Measurements from ENCODE around the gene SIGLEC1. TPM values are rescaled to one million over a fixed set of nuclear protein-coding genes. Genes with fewer than 3 reads are reported as not detected.
A peak's percentile ranks its signal among the peaks of the same experiment; 100 is the strongest.

The SIGLEC1 gene
- total RNA-seq, 1 donor = under 0.01 TPM

GRCh38 chr20:3680701-3681351 is 31.6 kb downstream of the SIGLEC1 start:
- Histone ChIP-seq H3K27ac (ENCODE audit: low read depth, low read length) (no peak overlapping the region), H3K4me1 (ENCODE audit: insufficient read depth, low read length) (peaks cover 10% of the 10 kb centered on the region), H4K20me1 (ENCODE audit: insufficient read depth, low read length) (no peaks in the 10 kb centered on the region), H3K4me2 (ENCODE audit: insufficient read depth, low read length) (peak overlapping the region; percentile 71), H3K27me3 (ENCODE audit: insufficient read depth, low read length) (peaks cover 15% of the 10 kb centered on the region), H2AFZ (ENCODE audit: low read length) (no peak overlapping the region), H3K79me2 (ENCODE audit: insufficient read depth, low read length) (no peaks in the 10 kb centered on the region), H3K9me3 (ENCODE audit: low read depth, low read length) (no peaks in the 10 kb centered on the region), H3K4me3 (ENCODE audit: insufficient read depth, low read length) (peak overlapping the region; percentile 67), H3K36me3 (ENCODE audit: insufficient read depth, low read length) (no peaks in the 10 kb centered on the region)
- DNase-seq (ENCODE audit: insufficient read length, low spot score, missing footprints) = no peak
- TF ChIP-seq CTCF (IDR thresholded peaks at IDR 0.05; ENCODE audit: extremely low read depth, low read depth, low read length) = no peak

- Histone ChIP-seq H3K79me2 (ENCODE audit: insufficient read depth, low read length) (no peaks in the 10 kb centered on the region), H4K20me1 (ENCODE audit: insufficient read depth, low read length) (no peaks in the 10 kb centered on the region), H2AFZ (ENCODE audit: low read length) (peak overlapping the region; percentile 14), H3K36me3 (ENCODE audit: insufficient read depth, low read length) (no peaks in the 10 kb centered on the region), H3K27me3 (ENCODE audit: insufficient read depth, low read length) (peaks cover 21% of the 10 kb centered on the region), H3K27ac (ENCODE audit: low read depth, low read length) (no peak overlapping the region), H3K9me3 (ENCODE audit: low read depth, low read length) (no peaks in the 10 kb centered on the region), H3K4me1 (ENCODE audit: insufficient read depth, low read length) (peaks cover 10% of the 10 kb centered on the region), H3K4me3 (ENCODE audit: insufficient read depth, low read length) (peak overlapping the region; percentile 20), H3K4me2 (ENCODE audit: insufficient read depth, low read length) (peak overlapping the region; percentile 4)
- DNase-seq (ENCODE audit: insufficient read length, low spot score, missing footprints) = peak; percentile 98
- no peak for TF ChIP-seq CTCF (IDR thresholded peaks at IDR 0.05; ENCODE audit: extremely low read depth, low read depth, low read length)
These were observed 32.4 kb downstream of the SIGLEC1 start for GRCh38 chr20:3679749-3680700.

GRCh38 chr20:3678856-3679720 is 33.3 kb downstream of the SIGLEC1 start:
- H3K79me2 ChIP-seq (ENCODE audit: insufficient read depth, low read length) = no peaks in the 10 kb centered on the region
- H3K27me3 ChIP-seq (ENCODE audit: insufficient read depth, low read length) = peaks cover 22% of the 10 kb centered on the region
- no peak overlapping the region for H3K27ac ChIP-seq (ENCODE audit: low read depth, low read length)
- no peak for DNase-seq (ENCODE audit: insufficient read length, low spot score, missing footprints)
- H3K4me1 ChIP-seq (ENCODE audit: insufficient read depth, low read length) = peaks cover 10% of the 10 kb centered on the region
- H3K4me2 ChIP-seq (ENCODE audit: insufficient read depth, low read length) = no peak overlapping the region
- no peak overlapping the region for H3K4me3 ChIP-seq (ENCODE audit: insufficient read depth, low read length)
- H4K20me1 ChIP-seq (ENCODE audit: insufficient read depth, low read length) = no peaks in the 10 kb centered on the region
- no peak for TF ChIP-seq CTCF (IDR thresholded peaks at IDR 0.05; ENCODE audit: extremely low read depth, low read depth, low read length)
- H2AFZ ChIP-seq (ENCODE audit: low read length) = no peak overlapping the region
- no peaks in the 10 kb centered on the region for H3K36me3 ChIP-seq (ENCODE audit: insufficient read depth, low read length)
- H3K9me3 ChIP-seq (ENCODE audit: low read depth, low read length) = no peaks in the 10 kb centered on the region

Data from osteoblast (primary cell).